HG03196 (cell line): ENCODE data around the gene OAS2.

Source experiments
- ATAC-seq: cut with Tn5 transposase; IDR thresholded peaks from one replicate; pipeline ENCODE4 v1.9.1; 2021; ENCODE audit not compliant: unreplicated experiment

Gene OAS2

GRCh38 chr12:112978163-112979040 is at the start of gene OAS2:
Gene OAS2, plus strand, starts transcription at chr12:112978519. Its CDS starts 90 bp downstream, at chr12:112978609.
- peak; percentile 93 for ATAC-seq

GRCh38 chr12:112928978-112929377 is 49.3 kb upstream of the OAS2 start:
- no peak for ATAC-seq

GRCh38 chr12:112929715-112930114 is 48.6 kb upstream of the OAS2 start:
- no peak for ATAC-seq

- no peak for ATAC-seq
Measured at GRCh38 chr12:112930350-112930749, 48.0 kb upstream of the OAS2 start.

DNA sequence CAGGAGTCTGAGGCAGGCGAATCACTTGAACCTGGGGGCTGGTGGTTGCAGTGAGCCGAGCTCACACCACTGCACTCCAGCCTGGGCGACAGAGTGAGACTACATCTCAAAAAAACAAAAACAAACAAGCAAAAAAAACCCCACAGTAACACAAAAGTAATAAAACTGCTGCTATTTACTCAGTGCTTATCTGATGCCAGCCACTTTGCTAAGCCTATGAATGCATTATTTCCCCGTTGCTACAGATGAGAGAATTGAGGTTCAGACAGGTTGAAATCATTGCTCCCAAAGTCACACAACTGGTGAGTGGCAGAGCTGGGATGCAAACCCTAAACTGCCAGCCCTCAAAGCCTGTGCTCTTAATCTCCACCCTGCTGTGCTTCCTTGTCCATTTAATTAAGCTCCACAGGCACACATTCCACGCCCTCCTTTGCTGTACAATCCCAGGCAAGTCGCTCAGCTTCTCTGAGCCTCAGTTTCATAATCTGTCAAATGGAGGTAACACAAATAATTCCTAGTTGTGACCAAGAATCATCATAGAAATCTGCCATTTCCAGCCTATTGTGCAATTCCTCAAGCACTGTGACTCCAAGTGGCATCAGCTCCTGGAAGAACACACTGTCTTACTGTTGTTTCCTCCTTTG is 45.7 kb upstream of the OAS2 start:
- no peak for ATAC-seq

- ATAC-seq, result no peak
Measured at GRCh38 chr12:112933129-112933505, 45.2 kb upstream of the OAS2 start.

DNA sequence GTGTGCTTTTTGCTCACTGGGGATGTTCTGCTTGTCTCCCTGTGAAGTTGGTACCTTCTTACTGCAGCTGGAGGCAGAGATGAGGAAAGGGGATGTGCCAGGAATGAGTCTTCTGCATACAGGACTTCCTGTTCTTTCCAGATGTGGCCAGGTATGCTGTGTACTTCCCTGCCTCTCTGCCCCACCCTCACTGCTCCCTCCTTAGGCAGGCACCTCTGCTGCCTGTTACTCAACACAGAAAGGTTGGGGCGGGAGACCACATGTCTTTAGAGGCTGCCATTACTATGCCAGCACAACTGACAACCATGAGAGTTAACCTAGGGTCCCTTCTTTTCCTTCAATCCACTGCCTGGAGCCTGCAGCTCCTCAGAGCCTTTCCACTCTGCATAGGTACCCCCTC is 42.1 kb upstream of the OAS2 start:
- no peak for ATAC-seq

GRCh38 chr12:112936927-112937326 is 41.4 kb upstream of the OAS2 start:
- no peak for ATAC-seq

DNA sequence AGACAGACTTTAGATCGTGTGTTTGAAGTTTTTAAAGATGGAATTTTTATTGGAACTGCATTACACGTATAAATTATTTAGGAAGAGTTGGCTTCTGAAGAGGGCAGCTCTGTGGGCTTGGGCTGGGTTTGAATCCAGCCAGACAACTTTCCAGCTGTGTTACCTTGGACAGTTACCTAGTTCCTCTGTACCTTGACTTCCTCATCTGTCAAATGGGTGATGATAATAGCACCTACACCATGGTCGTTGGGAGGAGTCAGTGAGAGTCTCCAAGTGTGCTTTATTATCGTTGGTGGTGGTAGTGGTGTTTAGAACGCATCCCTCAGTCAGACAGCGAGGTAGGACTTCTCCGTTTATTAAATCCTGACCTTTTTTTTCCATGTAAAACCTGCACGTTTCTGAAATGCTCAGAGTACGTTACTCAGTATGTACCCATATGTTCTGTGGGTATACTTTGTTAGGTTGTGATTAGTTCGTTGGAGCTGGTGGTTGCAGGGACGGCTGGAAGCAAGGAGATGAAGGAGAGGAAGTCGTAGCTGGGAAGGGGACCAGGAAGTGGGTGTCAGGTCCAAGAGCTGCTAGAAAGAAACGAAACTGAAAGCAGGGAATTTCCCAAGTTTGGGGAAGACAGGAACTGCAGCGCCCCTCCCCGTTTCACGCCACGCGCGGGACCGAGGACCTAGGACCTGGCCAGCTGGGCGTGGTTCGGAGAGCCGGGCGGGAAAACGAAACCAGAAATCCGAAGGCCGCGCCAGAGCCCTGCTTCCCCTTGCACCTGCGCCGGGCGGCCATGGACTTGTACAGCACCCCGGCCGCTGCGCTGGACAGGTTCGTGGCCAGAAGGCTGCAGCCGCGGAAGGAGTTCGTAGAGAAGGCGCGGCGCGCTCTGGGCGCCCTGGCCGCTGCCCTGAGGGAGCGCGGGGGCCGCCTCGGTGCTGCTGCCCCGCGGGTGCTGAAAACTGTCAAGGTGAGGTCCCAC is 40.3 kb upstream of the OAS2 start, which contains the start of gene OAS3:
TSS of gene OAS3 (plus strand) at position 734 of the 979 bp plus-strand sequence. CDS start at position 791, 57 bp downstream.
- ATAC-seq, result no peak

DNA sequence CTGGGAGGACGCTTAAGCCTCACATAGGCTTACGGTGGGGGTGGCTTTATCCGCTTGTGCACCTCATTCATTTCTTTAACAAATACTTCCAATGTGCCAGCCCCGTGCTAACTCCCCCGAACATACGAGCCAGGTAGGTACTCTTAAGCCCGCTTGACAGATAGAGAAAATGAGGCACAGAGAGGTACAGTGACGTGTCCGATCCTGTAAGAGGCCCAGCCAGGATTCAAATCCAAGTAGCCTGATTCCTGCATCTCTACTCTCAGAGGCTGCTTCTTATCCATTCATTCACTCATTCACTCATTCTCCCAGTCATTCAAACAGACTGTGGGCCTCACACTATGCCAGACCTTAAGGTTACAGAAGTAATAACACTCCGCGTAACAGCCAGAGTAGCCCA is 39.6 kb upstream of the OAS2 start:
- no peak for ATAC-seq

DNA sequence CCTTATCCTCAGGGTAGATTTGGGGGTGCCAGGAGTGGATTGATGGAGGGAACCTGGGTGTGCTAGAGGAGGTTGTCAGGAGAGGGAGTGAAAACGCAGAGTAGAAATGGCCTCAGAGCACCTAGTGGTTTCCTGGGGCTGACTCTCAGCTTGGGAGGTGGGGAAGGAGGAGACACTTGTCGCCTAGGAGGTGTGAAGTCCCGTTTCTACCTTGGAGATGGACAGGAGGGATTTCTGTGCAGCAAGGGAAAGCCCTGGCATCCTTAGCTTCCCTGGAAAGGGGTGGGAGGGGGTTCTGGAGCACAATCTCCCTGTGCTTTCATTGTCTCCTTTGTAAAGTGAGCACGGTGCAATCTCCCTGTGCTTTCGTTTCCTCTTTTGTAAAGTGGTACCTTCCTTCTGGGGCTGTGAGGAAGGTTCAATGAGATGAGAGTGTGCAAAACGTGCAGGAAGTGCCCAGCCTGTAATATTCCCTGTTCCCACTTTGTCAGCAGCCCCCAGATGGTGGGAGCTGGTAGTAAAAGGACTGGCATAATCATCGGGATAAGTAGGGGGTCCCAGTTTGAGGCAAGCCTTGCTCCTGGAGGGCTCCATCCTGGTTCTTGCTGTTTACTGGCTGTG is 38.4 kb upstream of the OAS2 start:
- ATAC-seq, result peak; percentile 48

GRCh38 chr12:112941528-112942335 is 36.6 kb upstream of the OAS2 start:
- ATAC-seq, result no peak

DNA sequence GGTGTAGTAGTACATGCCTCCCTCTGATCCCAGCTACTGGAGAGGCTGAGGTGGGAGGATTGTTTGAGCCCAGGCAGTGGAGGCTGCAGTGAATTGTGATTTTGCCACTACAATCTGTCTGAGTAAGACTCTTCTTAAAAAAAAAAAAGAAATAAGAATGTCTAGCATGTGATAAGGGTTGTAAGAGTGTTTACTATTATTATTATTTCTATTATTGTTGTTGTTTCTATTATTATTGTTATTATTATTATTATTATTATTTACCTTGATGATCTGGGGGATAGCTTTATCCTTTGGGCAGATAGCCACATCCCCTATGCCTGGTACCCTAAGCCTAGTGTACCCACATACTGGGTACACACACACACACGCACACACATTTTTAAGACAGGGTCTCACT is 35.7 kb upstream of the OAS2 start:
- ATAC-seq, result no peak

DNA sequence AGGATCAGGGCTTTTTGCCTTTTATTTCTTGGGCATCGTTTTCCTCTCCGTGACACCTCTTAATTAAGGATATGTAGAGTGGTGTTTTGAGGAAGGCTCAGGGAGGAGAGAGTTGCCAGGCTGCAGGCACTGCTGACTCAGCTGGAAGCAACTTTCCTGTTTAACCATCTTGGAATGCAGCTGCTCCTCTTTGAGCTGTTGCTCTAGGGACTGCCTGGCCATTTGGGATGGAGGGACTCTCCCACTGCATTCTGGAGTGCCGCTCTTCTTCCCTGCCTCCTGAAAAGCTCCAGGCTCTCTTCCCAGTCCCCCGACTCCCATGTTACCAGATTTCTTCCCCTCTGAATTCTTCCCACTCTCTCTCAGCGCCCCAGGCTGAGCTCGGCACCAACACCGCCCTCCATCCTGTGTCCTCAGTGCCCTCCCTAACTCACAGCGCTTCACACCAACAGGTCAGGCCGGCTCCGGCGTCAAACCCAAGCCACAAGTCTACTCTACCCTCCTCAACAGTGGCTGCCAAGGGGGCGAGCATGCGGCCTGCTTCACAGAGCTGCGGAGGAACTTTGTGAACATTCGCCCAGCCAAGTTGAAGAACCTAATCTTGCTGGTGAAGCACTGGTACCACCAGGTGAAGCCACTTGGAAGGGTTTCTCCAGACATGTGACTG is 34.2 kb upstream of the OAS2 start:
- ATAC-seq, result no peak

DNA sequence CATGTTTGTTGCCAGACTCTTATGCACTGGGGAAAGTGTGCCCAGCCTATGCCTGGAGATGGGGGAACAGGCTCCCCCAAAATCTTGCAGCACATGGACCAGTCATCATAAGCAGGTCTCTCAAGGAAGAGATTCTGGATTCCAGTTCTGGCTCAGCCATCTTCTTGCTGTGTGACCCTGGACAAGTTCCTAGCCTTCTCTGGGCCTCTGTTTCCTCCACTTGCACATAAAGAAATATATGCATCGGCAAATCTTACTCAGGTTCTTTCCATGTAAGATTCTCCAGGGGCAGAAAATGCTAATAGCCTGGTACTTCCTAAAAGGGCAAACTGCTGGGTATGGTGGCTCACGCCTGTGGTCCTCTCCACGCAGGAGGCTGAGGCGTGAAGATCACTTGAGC is 32.8 kb upstream of the OAS2 start:
- no peak for ATAC-seq

- ATAC-seq, result no peak
Measured at GRCh38 chr12:112946236-112947000, 31.9 kb upstream of the OAS2 start.

DNA sequence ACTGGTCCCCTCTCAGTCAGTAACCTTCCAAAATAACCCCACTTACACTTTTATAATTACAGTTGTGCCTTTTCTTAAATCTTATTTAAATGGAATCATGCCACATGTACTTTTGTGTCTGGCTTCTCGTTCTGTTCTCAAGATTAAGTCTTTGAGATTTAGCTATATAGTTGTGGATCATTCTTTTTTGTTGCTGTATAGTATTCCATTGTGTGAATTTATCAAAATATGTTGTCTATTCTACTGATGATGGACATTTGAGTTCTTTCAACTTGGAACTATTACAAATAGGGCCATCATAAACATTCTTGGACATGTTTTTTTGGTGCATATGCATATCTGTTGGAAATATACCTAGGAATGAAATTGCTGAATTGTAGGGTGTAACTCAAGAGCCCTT is 31.0 kb upstream of the OAS2 start:
- no peak for ATAC-seq

DNA sequence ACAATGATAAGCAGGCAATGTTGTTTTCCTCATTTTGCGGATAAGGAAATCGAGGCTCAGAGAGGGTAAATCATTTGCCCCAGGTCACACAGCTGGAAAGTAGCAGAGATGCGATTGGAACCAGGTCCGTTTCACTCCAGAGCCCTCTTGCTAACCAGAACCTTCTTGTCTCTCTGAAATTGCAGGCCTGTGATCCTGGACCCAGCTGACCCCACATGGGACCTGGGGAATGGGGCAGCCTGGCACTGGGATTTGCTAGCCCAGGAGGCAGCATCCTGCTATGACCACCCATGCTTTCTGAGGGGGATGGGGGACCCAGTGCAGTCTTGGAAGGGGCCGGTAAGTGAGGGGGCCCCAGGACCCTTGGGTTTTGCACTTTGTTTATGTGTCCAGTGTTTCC is 30.6 kb upstream of the OAS2 start:
- no peak for ATAC-seq

DNA sequence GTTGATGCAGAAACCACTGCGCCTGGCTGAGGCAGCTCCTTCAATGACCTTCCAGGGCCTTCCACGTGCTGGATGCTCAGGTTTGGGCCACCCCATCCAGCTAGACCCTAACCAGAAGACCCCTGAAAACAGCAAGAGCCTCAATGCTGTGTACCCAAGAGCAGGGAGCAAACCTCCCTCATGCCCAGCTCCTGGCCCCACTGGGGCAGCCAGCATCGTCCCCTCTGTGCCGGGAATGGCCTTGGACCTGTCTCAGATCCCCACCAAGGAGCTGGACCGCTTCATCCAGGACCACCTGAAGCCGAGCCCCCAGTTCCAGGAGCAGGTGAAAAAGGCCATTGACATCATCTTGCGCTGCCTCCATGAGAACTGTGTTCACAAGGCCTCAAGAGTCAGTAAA is 29.5 kb upstream of the OAS2 start:
- no peak for ATAC-seq
